Ishikawa (cell line): ENCODE results near the gene CD36.

Source experiments
- CEBPB ChIP-seq: IDR thresholded peaks from 2 replicates; pipeline ENCODE4 v1.6.1; 2012
- CREB1 ChIP-seq: IDR thresholded peaks from 2 replicates; pipeline ENCODE4 v1.6.1; 2012; ENCODE audit warnings: low read depth
- EP300 ChIP-seq: IDR thresholded peaks from 2 replicates; pipeline ENCODE4 v1.6.1; 2012; ENCODE audit warnings: borderline replicate concordance
- FOXM1 ChIP-seq: IDR thresholded peaks from 2 replicates; pipeline ENCODE4 v1.6.1; 2012; ENCODE audit warnings: low read depth, borderline replicate concordance
- NFIC ChIP-seq: IDR thresholded peaks from 2 replicates; pipeline ENCODE4 v1.6.1; 2012
- RAD21 ChIP-seq: IDR thresholded peaks from 2 replicates; pipeline ENCODE4 v1.6.1; 2012; ENCODE audit warnings: low read depth
- TAF1 ChIP-seq: IDR thresholded peaks from 2 replicates; pipeline ENCODE4 v1.6.1; 2012; ENCODE audit warnings: low read depth, mild to moderate bottlenecking
- TCF12 ChIP-seq: IDR thresholded peaks from 2 replicates; pipeline ENCODE4 v1.6.1; 2012; ENCODE audit warnings: low read depth
- YY1 ChIP-seq: IDR thresholded peaks from 2 replicates; pipeline ENCODE4 v1.6.1; 2012; ENCODE audit warnings: low read depth
- TF ChIP-seq, protein P1 (sequence below): IDR thresholded peaks from 2 replicates; pipeline ENCODE4 v1.6.1; 2012; ENCODE audit warnings: low read depth, mild to moderate bottlenecking
- TF ChIP-seq, protein P2 (sequence below): IDR thresholded peaks from 2 replicates; pipeline ENCODE4 v1.6.1; 2012
- TF ChIP-seq, protein P3 (sequence below): IDR thresholded peaks from 2 replicates; pipeline ENCODE4 v1.6.1; 2012

DNA sequence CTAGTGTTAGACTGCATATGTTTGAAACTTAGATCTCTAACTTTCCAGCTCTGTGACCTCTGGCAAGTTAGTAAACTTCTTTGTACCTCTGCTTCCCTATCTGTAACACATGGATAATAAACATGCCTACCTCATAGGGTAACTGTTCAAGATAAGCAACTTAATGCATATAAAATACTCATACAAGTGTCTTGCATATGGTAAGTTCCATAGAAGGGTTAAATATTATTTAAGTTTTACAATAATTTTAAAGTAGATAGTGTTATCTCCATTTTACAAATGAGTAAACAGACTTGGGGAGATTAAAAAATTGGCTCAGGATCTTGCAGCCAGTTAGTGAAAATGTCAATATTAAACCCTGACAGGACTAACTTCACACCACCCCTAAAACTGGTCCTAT is 30.1 kb upstream of the CD36 start:
- TF ChIP-seq YY1 (no peak), FOXM1 (no peak), TAF1 (no peak), CEBPB (no peak), NFIC (no peak), CREB1 (no peak), RAD21 (no peak), EP300 (no peak), TCF12 (no peak)
- TF ChIP-seq, protein P1, sequence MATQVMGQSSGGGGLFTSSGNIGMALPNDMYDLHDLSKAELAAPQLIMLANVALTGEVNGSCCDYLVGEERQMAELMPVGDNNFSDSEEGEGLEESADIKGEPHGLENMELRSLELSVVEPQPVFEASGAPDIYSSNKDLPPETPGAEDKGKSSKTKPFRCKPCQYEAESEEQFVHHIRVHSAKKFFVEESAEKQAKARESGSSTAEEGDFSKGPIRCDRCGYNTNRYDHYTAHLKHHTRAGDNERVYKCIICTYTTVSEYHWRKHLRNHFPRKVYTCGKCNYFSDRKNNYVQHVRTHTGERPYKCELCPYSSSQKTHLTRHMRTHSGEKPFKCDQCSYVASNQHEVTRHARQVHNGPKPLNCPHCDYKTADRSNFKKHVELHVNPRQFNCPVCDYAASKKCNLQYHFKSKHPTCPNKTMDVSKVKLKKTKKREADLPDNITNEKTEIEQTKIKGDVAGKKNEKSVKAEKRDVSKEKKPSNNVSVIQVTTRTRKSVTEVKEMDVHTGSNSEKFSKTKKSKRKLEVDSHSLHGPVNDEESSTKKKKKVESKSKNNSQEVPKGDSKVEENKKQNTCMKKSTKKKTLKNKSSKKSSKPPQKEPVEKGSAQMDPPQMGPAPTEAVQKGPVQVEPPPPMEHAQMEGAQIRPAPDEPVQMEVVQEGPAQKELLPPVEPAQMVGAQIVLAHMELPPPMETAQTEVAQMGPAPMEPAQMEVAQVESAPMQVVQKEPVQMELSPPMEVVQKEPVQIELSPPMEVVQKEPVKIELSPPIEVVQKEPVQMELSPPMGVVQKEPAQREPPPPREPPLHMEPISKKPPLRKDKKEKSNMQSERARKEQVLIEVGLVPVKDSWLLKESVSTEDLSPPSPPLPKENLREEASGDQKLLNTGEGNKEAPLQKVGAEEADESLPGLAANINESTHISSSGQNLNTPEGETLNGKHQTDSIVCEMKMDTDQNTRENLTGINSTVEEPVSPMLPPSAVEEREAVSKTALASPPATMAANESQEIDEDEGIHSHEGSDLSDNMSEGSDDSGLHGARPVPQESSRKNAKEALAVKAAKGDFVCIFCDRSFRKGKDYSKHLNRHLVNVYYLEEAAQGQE, result no peak
- TF ChIP-seq, protein P2, sequence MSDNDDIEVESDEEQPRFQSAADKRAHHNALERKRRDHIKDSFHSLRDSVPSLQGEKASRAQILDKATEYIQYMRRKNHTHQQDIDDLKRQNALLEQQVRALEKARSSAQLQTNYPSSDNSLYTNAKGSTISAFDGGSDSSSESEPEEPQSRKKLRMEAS, result no peak
- TF ChIP-seq, protein P3, sequence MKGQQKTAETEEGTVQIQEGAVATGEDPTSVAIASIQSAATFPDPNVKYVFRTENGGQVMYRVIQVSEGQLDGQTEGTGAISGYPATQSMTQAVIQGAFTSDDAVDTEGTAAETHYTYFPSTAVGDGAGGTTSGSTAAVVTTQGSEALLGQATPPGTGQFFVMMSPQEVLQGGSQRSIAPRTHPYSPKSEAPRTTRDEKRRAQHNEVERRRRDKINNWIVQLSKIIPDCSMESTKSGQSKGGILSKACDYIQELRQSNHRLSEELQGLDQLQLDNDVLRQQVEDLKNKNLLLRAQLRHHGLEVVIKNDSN, result no peak
